ENCODE results near the gene PGRMC2. TPM values are rescaled to one million over a fixed set of nuclear protein-coding genes. Genes with fewer than 3 reads are reported as not detected.

Gene PGRMC2
- total and polyA plus RNA-seq, 2 of the 8 experiments (the other 6 are each of a cell fraction or from before 2014, with no cell fraction given), result 9.5 to 85.3 TPM

GRCh38 chr4:128329638-128330037 lies 42.0 kb upstream of the PGRMC2 start (continued):
- no peak for TF ChIP-seq E2F6 (IDR thresholded peaks at IDR 0.05)
